CD4-positive, CD25-positive, alpha-beta regulatory T cell (primary cell): ENCODE results near the gene GALNT12. TPM values are rescaled to one million over a fixed set of nuclear protein-coding genes. Genes with fewer than 3 reads are reported as not detected.

Source experiments
- ATAC-seq, 2 donors: fragments of 150-1000 bp; cut with Tn5 transposase; one replicate each; pipeline ENCODE4 v1.10.0; 2021; ENCODE audit warnings: low read depth in 2 of 2, moderate number of reproducible peaks in 2 of 2, moderate library complexity in 1 of 2
- DNase-seq, 3 donors: peaks; one replicate each; pipeline versions ENCODE4 v3.0.0 to v3.0.0-alpha.2; 2012 to 2022; ENCODE audit warnings: mixed read lengths in 1 of 3
- H3K27ac ChIP-seq: one replicate; pipeline ENCODE4 v1.7.0; 2013; ENCODE audit warnings: mild to moderate bottlenecking, low read length; ENCODE audit not compliant: insufficient read depth, poor library complexity, severe bottlenecking
- H3K27me3 ChIP-seq: one replicate; pipeline ENCODE4 v1.7.0; 2013; ENCODE audit warnings: low read length; ENCODE audit not compliant: control insufficient read depth, insufficient read depth
- H3K36me3 ChIP-seq: one replicate; pipeline ENCODE4 v1.7.0; 2013; ENCODE audit warnings: mild to moderate bottlenecking, low read length, moderate library complexity; ENCODE audit not compliant: control insufficient read depth, insufficient read depth
- H3K4me1 ChIP-seq: 2 replicates; pipeline ENCODE4 v1.7.0; 2013; ENCODE audit warnings: mild to moderate bottlenecking, low read length; ENCODE audit not compliant: insufficient read depth, control insufficient read depth, poor library complexity, severe bottlenecking
- H3K4me3 ChIP-seq: one replicate; pipeline ENCODE4 v1.7.0; 2013; ENCODE audit warnings: low read depth, mild to moderate bottlenecking, low read length, moderate library complexity
- H3K9me3 ChIP-seq, 2 experiments: 1 replicate in 1 of 2; 2 replicates in 1 of 2; pipeline ENCODE4 v1.7.0; 2013; ENCODE audit warnings: low read length in 2 of 2, mild to moderate bottlenecking in 1 of 2, moderate library complexity in 1 of 2; ENCODE audit not compliant: control insufficient read depth in 2 of 2
- H3K27ac Mint-ChIP-seq, 3 donors: one replicate each; pipeline ENCODE4 v1.8.0; 2020 to 2022; ENCODE audit warnings: mild to moderate bottlenecking in 3 of 3, mixed read lengths in 3 of 3, moderate library complexity in 2 of 3
- H3K27me3 Mint-ChIP-seq: one replicate; pipeline ENCODE4 v1.8.0; 2022; ENCODE audit warnings: mild to moderate bottlenecking, mixed read lengths
- H3K36me3 Mint-ChIP-seq: one replicate; pipeline ENCODE4 v1.8.0; 2020; ENCODE audit warnings: mixed read lengths
- H3K4me1 Mint-ChIP-seq, 4 donors: one replicate each; pipeline ENCODE4 v1.8.0; 2020 to 2022; ENCODE audit warnings: mixed read lengths in 4 of 4, mild to moderate bottlenecking in 1 of 4
- H3K4me3 Mint-ChIP-seq, 4 donors: one replicate each; pipeline ENCODE4 v1.8.0; 2020 to 2022; ENCODE audit warnings: mild to moderate bottlenecking in 4 of 4, mixed read lengths in 4 of 4, moderate library complexity in 3 of 4
- H3K9me3 Mint-ChIP-seq, 7 donors: one replicate each; pipeline ENCODE4 v1.8.0; 2020 to 2022; ENCODE audit warnings: mixed read lengths in 7 of 7, mild to moderate bottlenecking in 3 of 7, moderate library complexity in 2 of 7
- polyA plus RNA-seq, 4 donors: library from polyadenylated mRNA; unstranded; fragments of 300-500 nt; fragmentation: Illumina TruSeq; gene quantifications; one replicate each; pipeline ENCODE4 v1.2.3, GENCODE V29; 2021
- total RNA-seq: library from RNA; stranded (reverse); gene quantifications from one replicate; pipeline ENCODE4 v1.2.3, GENCODE V29; 2022

Gene GALNT12
- total and polyA plus RNA-seq, 5 donors from 2014 or later = 1.4 to 4.7 (median 2.0) TPM

DNA sequence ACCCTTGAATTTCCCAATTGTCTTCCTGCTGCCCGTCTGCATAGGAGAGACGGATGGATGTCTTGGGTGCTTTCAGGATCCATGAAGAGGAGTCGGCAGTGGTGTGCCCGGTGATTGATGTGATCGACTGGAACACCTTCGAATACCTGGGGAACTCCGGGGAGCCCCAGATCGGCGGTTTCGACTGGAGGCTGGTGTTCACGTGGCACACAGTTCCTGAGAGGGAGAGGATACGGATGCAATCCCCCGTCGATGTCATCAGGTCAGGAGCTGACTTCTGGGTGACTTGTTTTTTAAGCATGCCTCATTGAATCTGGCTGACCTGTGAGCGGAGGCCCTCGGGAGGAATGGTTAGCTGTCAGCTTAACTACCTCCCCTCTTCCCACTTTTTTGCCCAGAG, 24.2 kb downstream of the GALNT12 start:
- H3K4me1 Mint-ChIP-seq = peaks cover 0 to 2% (median 0%) of the 10 kb centered on the region in 4 donors
- Histone ChIP-seq H3K4me1 (no peaks in the 10 kb centered on the region), H3K4me3 (no peak overlapping the region), H3K27me3 (no peaks in the 10 kb centered on the region), H3K9me3 (no peaks in the 10 kb centered on the region), H3K27ac (no peak overlapping the region), H3K36me3 (no peaks in the 10 kb centered on the region)
- no peak overlapping the region for H3K27ac Mint-ChIP-seq
- peaks cover 14% of the 10 kb centered on the region for H3K36me3 Mint-ChIP-seq
- ATAC-seq = no peak
- no peaks in the 10 kb centered on the region for H3K9me3 Mint-ChIP-seq
- no peaks in the 10 kb centered on the region for H3K27me3 Mint-ChIP-seq
- DNase-seq = no peak
- no peak overlapping the region for H3K4me3 Mint-ChIP-seq

DNA sequence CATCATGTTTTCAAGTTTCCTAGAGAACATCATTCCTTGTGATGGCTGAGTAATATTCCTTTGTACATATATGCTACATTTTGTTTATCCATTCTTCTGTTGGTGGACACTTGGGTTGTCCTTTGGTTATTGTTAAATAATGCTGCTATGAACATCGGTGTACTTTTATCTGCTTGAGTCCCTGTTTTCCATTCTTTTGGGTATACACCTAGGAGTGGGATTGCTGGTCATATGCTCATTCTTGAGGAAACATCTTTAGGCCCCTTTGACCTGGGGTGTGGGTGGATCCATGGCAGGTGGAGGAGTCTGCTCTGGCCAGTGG, 25.3 kb downstream of the GALNT12 start:
- Mint-ChIP-seq H3K9me3 (no peaks in the 10 kb centered on the region), H3K27me3 (no peaks in the 10 kb centered on the region), H3K4me3 (no peak overlapping the region), H3K27ac (peak overlapping the region in 1 of 3 donors; percentile 11), H3K4me1 (peaks cover 0 to under 1% (median 0%) of the 10 kb centered on the region in 4 donors), H3K36me3 (peaks cover 14% of the 10 kb centered on the region)
- H3K9me3 ChIP-seq = no peaks in the 10 kb centered on the region
- ATAC-seq (no peak), DNase-seq (no peak)
- no peak overlapping the region for H3K4me3 ChIP-seq
- no peaks in the 10 kb centered on the region for H3K4me1 ChIP-seq
- no peaks in the 10 kb centered on the region for H3K36me3 ChIP-seq
- H3K27me3 ChIP-seq = no peaks in the 10 kb centered on the region
- H3K27ac ChIP-seq = no peak overlapping the region

DNA sequence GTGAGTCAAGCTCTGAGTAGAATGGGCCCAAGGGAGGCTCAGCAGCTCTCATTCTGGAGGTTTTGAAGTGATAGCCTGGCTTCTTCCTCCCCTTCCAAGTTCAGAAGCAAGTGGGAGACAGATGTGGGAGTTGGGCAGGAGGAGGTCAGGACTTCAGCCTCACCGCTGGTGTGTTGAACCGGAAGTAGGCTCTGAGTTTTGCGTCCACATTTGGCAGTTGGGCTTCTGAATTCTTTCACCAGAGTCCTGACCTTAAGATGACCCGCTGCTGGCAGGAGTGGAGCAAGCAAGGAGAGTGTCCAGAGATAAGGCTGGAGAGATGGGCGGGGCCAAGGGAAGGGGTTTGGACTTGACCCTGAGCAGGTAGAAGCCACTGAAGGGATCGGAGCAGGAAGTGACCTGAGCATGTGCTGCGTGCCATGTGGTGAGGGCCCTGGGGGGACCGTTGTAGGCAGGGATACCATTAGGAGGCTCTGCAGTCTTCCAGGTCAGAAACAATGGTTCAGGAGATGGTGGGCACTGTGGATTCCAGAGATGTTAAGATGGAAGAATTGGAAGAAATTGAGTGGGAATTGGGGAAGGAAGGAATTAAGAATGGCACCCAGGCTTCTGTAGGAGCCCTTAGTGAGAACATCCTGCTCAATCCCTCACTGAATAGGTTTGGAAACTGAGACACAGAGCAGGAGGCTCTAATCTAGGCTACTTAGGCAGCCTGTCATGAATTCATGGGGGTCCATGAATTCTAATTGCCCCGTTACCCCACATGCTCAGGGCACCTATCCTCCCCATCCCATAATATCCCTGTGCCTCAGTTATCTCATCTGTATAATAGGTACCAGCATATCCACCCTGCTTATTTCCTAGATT, 25.9 kb downstream of the GALNT12 start:
- Histone ChIP-seq H3K9me3 (no peaks in the 10 kb centered on the region), H3K4me1 (no peaks in the 10 kb centered on the region), H3K4me3 (no peak overlapping the region), H3K36me3 (no peaks in the 10 kb centered on the region), H3K27me3 (no peaks in the 10 kb centered on the region), H3K27ac (no peak overlapping the region)
- Mint-ChIP-seq H3K9me3 (no peaks in the 10 kb centered on the region), H3K36me3 (peaks cover 18% of the 10 kb centered on the region), H3K27me3 (no peaks in the 10 kb centered on the region), H3K4me1 (no peaks in the 10 kb centered on the region), H3K27ac (peak overlapping the region in 1 of 3 donors; percentile 11), H3K4me3 (no peak overlapping the region)
- DNase-seq (no peak), ATAC-seq (no peak)

- no peaks in the 10 kb centered on the region for H3K4me1 ChIP-seq
- Mint-ChIP-seq H3K27me3 (no peaks in the 10 kb centered on the region), H3K36me3 (peaks cover 23% of the 10 kb centered on the region), H3K27ac (no peak overlapping the region), H3K9me3 (no peaks in the 10 kb centered on the region), H3K4me3 (no peak overlapping the region), H3K4me1 (no peaks in the 10 kb centered on the region)
- no peaks in the 10 kb centered on the region for H3K36me3 ChIP-seq
- DNase-seq (no peak), ATAC-seq (no peak)
- H3K27ac ChIP-seq = no peak overlapping the region
- H3K27me3 ChIP-seq = no peaks in the 10 kb centered on the region
- H3K4me3 ChIP-seq = no peak overlapping the region
- no peaks in the 10 kb centered on the region for H3K9me3 ChIP-seq
Measured at GRCh38 chr9:98834386-98834785, 26.9 kb downstream of the GALNT12 start.

DNA sequence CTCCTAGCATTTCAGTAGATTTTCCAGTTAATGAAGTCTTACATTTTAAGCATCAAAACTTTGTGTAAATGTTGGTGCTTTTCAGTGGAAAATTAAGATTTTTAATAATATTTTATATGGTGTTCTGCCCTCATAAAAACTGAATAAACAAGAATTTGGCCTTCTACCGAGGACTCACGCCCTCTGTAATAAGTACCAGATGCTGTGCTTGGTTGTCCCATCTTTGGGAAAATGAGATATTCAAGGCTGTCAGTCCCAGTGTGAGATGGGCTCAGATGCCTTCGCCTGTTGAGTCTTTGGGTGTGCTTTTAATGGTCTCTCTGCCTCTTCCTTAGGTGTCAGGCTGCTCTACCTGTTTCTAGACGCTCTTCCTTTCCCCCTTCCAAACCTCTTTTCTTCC, 28.7 kb downstream of the GALNT12 start:
- H3K36me3 ChIP-seq = no peaks in the 10 kb centered on the region
- H3K4me1 ChIP-seq = no peaks in the 10 kb centered on the region
- no peak overlapping the region for H3K27ac ChIP-seq
- Mint-ChIP-seq H3K27me3 (no peaks in the 10 kb centered on the region), H3K4me1 (no peaks in the 10 kb centered on the region), H3K27ac (no peak overlapping the region), H3K36me3 (peaks cover 35% of the 10 kb centered on the region), H3K4me3 (no peak overlapping the region), H3K9me3 (no peaks in the 10 kb centered on the region)
- no peak for DNase-seq
- H3K9me3 ChIP-seq = no peaks in the 10 kb centered on the region
- no peak for ATAC-seq
- no peak overlapping the region for H3K4me3 ChIP-seq
- no peaks in the 10 kb centered on the region for H3K27me3 ChIP-seq

DNA sequence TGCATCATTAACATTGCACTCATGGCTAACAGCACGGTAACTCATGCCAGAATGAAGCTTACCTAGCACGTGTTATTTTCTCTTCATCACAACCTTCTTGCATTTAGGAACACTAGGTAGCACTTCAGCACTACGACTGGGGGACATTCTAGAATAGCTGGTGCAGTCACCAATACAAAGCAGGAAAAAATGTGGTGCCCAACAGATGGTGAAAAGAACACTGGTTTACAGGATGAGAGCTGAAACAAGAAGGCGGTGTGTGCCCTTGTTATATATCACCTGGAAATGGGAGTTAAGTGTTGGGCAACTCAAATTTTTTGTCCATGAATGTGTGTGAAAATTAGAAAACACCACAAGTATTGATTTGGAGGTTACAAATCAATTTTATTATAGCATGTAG, 30.0 kb downstream of the GALNT12 start:
- H3K4me3 Mint-ChIP-seq = no peak overlapping the region
- DNase-seq (no peak), ATAC-seq (no peak)
- H3K36me3 Mint-ChIP-seq = peaks cover 37% of the 10 kb centered on the region
- H3K4me1 Mint-ChIP-seq = no peaks in the 10 kb centered on the region
- H3K27me3 ChIP-seq = no peaks in the 10 kb centered on the region
- no peaks in the 10 kb centered on the region for H3K9me3 ChIP-seq
- no peaks in the 10 kb centered on the region for H3K9me3 Mint-ChIP-seq
- peak overlapping the region in 1 of 3 donors; percentile 59 for H3K27ac Mint-ChIP-seq
- H3K36me3 ChIP-seq = no peaks in the 10 kb centered on the region
- H3K4me1 ChIP-seq = no peaks in the 10 kb centered on the region
- H3K4me3 ChIP-seq = no peak overlapping the region
- H3K27ac ChIP-seq = no peak overlapping the region
- no peaks in the 10 kb centered on the region for H3K27me3 Mint-ChIP-seq

DNA sequence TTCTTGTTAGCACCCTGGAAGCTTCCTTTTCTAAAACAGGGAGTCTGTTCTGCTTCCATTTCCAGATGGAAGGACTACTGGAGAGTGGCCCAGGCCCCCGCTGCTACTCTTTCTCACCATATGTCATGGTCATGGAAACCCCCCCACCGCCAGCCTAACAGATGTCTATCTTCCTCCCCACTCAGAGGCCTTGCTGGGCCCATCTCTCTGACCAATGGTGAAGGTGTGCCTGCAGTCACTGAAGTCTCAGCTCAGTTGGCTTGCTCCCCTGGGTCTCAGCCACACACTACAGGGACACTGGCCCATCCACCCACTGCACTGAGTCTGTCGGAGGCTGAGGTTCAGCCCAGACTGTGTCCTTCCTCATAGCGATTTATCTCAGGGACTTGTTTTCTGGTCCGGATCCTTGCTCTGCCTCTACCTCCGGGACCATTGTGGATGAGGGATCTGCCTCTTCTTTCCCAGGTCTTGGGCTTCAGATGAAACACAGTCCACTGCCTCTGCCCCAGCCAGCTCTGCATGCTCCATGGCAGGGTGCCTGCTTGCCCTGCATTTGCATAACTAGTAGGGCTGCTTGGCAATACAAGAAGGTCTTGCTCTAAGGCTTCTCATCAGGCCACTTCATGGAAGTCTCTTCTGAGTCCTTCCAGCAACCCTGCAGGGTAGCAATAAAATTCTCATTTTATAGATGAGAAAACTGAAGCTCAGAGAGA, 30.8 kb downstream of the GALNT12 start:
- H3K36me3 ChIP-seq = no peaks in the 10 kb centered on the region
- no peaks in the 10 kb centered on the region for H3K27me3 ChIP-seq
- Mint-ChIP-seq H3K9me3 (no peaks in the 10 kb centered on the region), H3K27ac (no peak overlapping the region), H3K4me1 (no peaks in the 10 kb centered on the region), H3K36me3 (peaks cover 31% of the 10 kb centered on the region), H3K27me3 (no peaks in the 10 kb centered on the region), H3K4me3 (no peak overlapping the region)
- DNase-seq (no peak), ATAC-seq (no peak)
- no peaks in the 10 kb centered on the region for H3K4me1 ChIP-seq
- no peak overlapping the region for H3K4me3 ChIP-seq
- no peak overlapping the region for H3K27ac ChIP-seq
- H3K9me3 ChIP-seq = no peaks in the 10 kb centered on the region
